NT2/D1 (cell line): ENCODE measurements around the gene PLCB4.

Source experiments
- DNase-seq: peaks from one replicate; pipeline ENCODE4 v3.0.0-alpha.2; 2011; ENCODE audit warnings: low read depth, low spot score
- H3K27me3 ChIP-seq: 2 replicates; pipeline ENCODE4 v1.6.0; 2011; ENCODE audit warnings: mild to moderate bottlenecking; ENCODE audit not compliant: insufficient read length, insufficient read depth
- H3K36me3 ChIP-seq: 2 replicates; pipeline ENCODE4 v1.6.1; 2011; ENCODE audit warnings: mild to moderate bottlenecking, low read length, mixed read lengths; ENCODE audit not compliant: insufficient read depth, insufficient read length
- H3K4me1 ChIP-seq: 2 replicates; pipeline ENCODE4 v1.5.1; 2011; ENCODE audit not compliant: insufficient read depth, insufficient read length
- H3K4me3 ChIP-seq: 2 replicates; pipeline ENCODE4 v1.5.1; 2011; ENCODE audit warnings: low read depth; ENCODE audit not compliant: insufficient read length
- H3K9ac ChIP-seq: 2 replicates; pipeline ENCODE4 v1.6.0; 2011; ENCODE audit warnings: low read depth; ENCODE audit not compliant: insufficient read length
- H3K9me3 ChIP-seq: 2 replicates; pipeline ENCODE4 v1.5.1; 2011; ENCODE audit warnings: mild to moderate bottlenecking, low read length; ENCODE audit not compliant: insufficient read depth
- SUZ12 ChIP-seq: IDR thresholded peaks from 2 replicates; pipeline ENCODE4 v1.6.1; 2011; ENCODE audit not compliant: insufficient read length, insufficient read depth; ENCODE audit errors: extremely low read depth
- YY1 ChIP-seq: IDR thresholded peaks from 2 replicates; pipeline ENCODE4 v1.6.1; 2011; ENCODE audit not compliant: insufficient read length, insufficient read depth
- ZNF274 ChIP-seq: IDR thresholded peaks from 2 replicates; pipeline ENCODE4 v1.6.1; 2011; ENCODE audit warnings: mild to moderate bottlenecking, low read depth, low read length

Gene PLCB4

GRCh38 chr20:9499126-9499899 is 430.4 kb downstream of the PLCB4 start:
- H3K27me3 ChIP-seq = no peaks in the 10 kb centered on the region
- no peaks in the 10 kb centered on the region for H3K9me3 ChIP-seq
- H3K36me3 ChIP-seq = no peaks in the 10 kb centered on the region
- H3K9ac ChIP-seq = no peak overlapping the region
- TF ChIP-seq YY1 = no peak
- TF ChIP-seq SUZ12 = no peak
- no peak for TF ChIP-seq ZNF274
- H3K4me1 ChIP-seq = no peaks in the 10 kb centered on the region
- no peak overlapping the region for H3K4me3 ChIP-seq
- no peak for DNase-seq

- H3K9ac ChIP-seq = no peak overlapping the region
- TF ChIP-seq YY1 (no peak), SUZ12 (no peak), ZNF274 (no peak)
Measured at GRCh38 chr20:9500121-9500520, 431.2 kb downstream of the PLCB4 start.

DNA sequence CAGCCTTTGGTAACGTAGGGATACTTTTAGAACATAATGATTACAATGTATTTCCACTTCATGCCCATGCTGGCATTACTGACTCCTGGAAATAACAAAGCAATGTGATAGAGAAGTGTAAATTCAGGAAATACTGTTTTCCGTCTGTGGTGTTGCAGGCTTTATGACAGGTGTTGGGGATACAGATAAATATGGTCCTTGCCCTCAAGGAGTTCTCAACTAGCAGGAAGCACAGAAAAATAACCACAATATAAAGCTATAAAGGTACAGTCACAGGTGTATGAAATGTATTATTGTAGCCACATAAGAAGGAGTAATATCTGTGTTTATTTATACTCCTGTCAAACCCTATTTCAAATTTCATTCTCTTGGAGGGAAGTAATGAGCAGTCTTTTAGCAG is 432.6 kb downstream of the PLCB4 start:
- no peak for TF ChIP-seq ZNF274
- no peak for TF ChIP-seq YY1
- TF ChIP-seq SUZ12 = no peak
- no peaks in the 10 kb centered on the region for H3K4me1 ChIP-seq
- peaks cover 16% of the 10 kb centered on the region for H3K27me3 ChIP-seq
- H3K9me3 ChIP-seq = no peaks in the 10 kb centered on the region
- H3K9ac ChIP-seq = no peak overlapping the region
- H3K4me3 ChIP-seq = no peak overlapping the region
- no peak for DNase-seq
- no peaks in the 10 kb centered on the region for H3K36me3 ChIP-seq

More at GRCh38 chr20:9500121-9500520, 431.2 kb downstream of the PLCB4 start:
- H3K4me1 ChIP-seq = no peaks in the 10 kb centered on the region
- H3K9me3 ChIP-seq = no peaks in the 10 kb centered on the region
- no peaks in the 10 kb centered on the region for H3K36me3 ChIP-seq
- no peak overlapping the region for H3K4me3 ChIP-seq
- H3K27me3 ChIP-seq = peaks cover 2% of the 10 kb centered on the region
- no peak for DNase-seq

DNA sequence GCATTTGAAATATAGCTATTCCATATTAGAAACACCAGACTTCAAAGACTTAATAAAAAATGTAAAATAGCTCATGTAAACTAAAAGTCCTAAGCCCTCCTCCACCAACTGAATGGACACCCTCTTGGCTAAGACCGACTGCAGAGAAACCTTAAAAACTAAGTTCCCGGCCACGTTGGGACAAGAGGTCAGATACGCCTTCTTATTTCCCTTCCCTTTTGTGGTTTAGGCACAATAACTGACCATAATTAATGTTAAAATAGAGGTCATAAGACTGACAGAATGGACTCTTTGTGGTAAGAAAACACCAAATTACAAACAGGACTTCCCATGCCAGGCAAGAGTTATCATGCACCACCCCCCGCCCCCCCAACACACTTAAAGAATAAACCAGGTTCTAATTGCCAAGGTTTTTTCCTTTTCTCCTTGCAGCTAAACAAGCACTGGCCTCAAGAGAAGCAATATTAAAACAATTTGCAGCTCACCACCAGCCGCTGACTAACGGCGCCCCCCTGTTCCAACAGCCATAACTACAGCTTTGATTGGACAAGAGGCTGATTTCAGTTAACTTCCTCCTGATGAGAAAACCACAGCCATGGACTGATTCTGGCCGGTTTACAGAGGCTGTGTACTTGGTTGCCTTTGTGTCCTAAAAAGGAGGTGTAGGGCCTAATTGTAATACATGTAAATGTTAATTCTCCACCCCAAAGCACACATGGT is 434.8 kb downstream of the PLCB4 start:
- H3K4me3 ChIP-seq = no peak overlapping the region
- no peak for DNase-seq
- H3K4me1 ChIP-seq = no peaks in the 10 kb centered on the region
- peaks cover 38% of the 10 kb centered on the region for H3K27me3 ChIP-seq
- no peak overlapping the region for H3K9ac ChIP-seq
- no peak for TF ChIP-seq ZNF274
- no peak for TF ChIP-seq SUZ12
- no peak for TF ChIP-seq YY1
- H3K9me3 ChIP-seq = no peaks in the 10 kb centered on the region
- H3K36me3 ChIP-seq = no peaks in the 10 kb centered on the region

GRCh38 chr20:9506280-9506821 is 437.5 kb downstream of the PLCB4 start:
- Histone ChIP-seq H3K36me3 (no peaks in the 10 kb centered on the region), H3K27me3 (peaks cover 65% of the 10 kb centered on the region), H3K4me1 (no peaks in the 10 kb centered on the region), H3K4me3 (no peak overlapping the region), H3K9ac (no peak overlapping the region), H3K9me3 (no peaks in the 10 kb centered on the region)
- DNase-seq = no peak
- TF ChIP-seq YY1 = no peak
- no peak for TF ChIP-seq SUZ12
- TF ChIP-seq ZNF274 = no peak

DNA sequence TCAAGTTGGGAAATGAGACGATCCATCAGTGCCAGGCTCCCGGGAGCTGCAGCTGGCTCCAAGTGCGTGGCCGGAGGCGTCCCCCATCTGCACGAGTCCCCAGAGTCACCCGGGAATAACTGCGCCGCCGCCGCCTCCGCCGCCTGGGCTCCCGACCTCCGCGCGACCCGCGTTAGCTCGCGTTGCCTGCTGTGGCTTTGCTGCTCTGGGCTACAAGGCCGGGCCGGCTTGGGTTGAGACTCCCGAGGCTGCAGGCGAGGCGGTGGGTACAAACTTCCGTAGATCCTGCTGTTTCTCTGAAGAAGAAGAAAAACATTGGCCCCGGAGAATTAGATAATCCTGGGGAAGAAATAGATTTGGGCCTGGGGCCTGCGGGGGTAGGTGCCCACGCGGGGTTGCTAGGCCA is 438.1 kb downstream of the PLCB4 start:
- Histone ChIP-seq H3K4me1 (no peaks in the 10 kb centered on the region), H3K27me3 (peaks cover 71% of the 10 kb centered on the region), H3K36me3 (no peaks in the 10 kb centered on the region), H3K9ac (no peak overlapping the region), H3K4me3 (no peak overlapping the region), H3K9me3 (no peaks in the 10 kb centered on the region)
- TF ChIP-seq YY1 = no peak
- TF ChIP-seq SUZ12 = peak; percentile 6
- no peak for DNase-seq
